GM21723 (cell line): ENCODE results near the gene SPRR2F.
"Not testable (repeated sequence)": the region's sequence is repeated elsewhere in the genome, so short reads cannot be mapped to it uniquely, and the experiment has no call there.

Experiments
- ATAC-seq: cut with Tn5 transposase; IDR thresholded peaks from one replicate; pipeline ENCODE4 v1.9.1; 2021; ENCODE audit warnings: mild to moderate bottlenecking, moderate library complexity; ENCODE audit not compliant: unreplicated experiment

The SPRR2F gene, protein sequence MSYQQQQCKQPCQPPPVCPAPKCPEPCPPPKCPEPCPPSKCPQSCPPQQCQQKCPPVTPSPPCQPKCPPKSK

GRCh38 chr1:153113416-153113815, at the start of gene SPRR2F:
TSS of gene SPRR2F (minus strand) at chr1:153113516. CDS start at chr1:153112733, 783 bp downstream.
- no peak for ATAC-seq

DNA sequence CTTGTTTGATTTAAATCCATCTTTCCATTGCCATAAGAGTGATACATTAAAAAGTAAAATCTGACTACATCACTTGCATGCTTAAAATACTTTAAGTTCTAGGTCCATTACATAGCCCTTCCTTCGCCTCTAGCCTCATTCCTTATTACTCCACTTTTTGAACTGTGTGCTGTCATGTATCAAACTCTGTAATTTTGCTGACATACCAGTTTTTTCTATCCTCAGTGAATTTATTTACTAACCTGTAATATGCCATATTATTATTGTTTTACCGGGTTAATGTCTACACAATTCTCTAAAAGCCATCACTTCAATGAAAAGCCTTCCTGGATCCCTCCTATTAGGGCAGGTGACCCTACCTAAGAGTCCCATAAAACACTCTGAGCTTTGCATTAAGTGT, 42.2 kb upstream of the SPRR2F start:
- no peak for ATAC-seq

GRCh38 chr1:153152481-153152880, 39.2 kb upstream of the SPRR2F start:
- no peak for ATAC-seq

DNA sequence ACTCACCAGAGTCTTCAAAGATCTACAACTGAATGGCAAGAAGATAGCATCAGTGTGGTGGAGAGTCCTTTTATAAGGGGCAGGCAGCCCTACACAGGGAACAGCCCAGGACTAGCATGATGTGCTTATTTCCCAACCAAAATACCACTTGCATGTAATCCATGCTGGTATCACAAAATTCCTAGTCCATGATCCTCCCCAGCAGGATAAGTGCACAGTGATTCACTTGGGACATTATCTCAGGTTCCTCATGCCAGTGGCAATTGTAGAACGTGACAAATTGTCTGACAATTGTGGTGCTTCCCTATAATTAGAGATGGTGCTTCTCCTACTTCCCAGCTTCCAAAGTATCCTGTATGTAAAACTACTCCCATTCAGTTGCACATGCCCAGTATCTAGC, 37.5 kb upstream of the SPRR2F start, which contains the start of gene SPRR2G:
SPRR2G (minus strand) TSS at position 45 of the 400 bp plus-strand sequence. CDS start 780 bp downstream, outside the sequence.
- ATAC-seq = no peak

GRCh38 chr1:153141377-153141776, 28.1 kb upstream of the SPRR2F start:
- ATAC-seq = no peak

DNA sequence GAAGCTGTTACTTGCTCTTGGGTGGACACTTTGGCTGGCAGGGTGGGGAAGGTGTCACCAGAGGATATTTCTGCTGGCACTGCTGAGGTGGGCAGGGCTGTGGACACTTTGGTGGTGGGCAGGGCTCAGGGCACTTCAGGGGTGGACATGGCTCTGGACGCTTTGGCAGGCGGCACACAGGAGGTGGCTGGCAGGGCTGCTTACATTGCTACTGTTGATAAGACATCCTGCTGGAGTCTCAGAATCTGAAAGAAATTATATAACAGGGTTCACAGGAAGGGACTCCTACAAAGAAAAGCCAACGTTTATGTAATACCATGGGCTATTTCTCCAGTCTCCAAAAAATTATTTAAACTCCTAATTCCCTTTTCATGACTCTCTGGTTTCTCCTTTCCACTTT, 27.2 kb upstream of the SPRR2F start:
- no peak for ATAC-seq

DNA sequence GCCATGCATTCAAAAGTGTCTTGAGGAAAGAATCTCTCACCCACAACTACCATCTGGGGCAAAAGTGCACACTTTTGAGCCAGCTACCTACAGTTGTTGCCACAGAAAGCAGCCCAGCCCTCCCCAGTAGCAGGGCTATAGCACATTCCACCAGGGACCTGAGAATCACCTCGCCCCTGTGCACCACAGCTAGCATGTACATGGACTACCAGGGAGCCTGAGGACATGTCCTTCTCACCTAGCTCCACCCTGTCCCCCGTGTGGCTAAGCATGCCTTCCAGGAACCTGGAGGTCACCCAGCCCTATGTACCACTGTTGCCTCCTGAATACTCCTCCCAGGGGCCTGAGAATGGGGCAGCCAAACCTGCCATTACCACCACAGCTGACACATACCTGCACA, 20.4 kb upstream of the SPRR2F start:
- no peak for ATAC-seq

DNA sequence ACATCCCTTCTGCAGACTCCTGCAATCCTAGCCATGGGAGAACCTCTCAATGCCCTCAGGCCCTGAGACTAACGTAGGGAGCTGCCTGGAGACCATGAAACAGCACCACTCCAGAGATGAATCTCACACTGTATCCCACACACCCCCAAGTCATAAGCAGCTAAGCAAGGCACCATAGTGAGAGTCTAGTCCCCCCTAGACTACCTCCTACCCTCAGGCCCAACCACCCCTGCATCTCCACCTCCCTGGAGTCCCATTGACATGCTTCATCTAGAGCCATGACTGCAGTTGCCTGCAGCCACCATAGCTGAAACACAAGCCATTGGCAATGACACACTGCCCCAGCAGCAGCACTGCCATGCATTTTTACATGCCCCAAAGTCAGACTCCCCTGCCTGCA, 20.0 kb upstream of the SPRR2F start:
- no peak for ATAC-seq

GRCh38 chr1:153128688-153129087, 15.4 kb upstream of the SPRR2F start:
- ATAC-seq = not testable (repeated sequence)

DNA sequence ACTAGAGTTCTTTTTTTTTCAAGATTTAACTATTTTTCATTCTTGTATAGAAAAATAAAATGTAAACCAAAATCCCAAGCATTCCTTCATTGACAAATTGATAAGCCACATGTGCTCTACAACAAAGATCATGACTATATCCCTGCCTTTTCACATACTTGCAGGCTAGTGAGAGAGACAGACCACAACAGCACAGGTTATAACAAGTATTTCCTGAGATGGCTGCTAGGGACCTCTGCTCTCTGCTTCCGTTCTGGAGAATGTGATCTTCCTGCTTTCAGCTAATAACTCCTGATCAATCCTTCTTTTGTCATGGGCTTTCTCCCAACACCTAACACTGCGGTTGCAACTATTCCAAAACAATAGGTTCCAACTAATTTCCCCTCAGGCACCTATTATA, 14.0 kb upstream of the SPRR2F start:
- no peak for ATAC-seq

- ATAC-seq = no peak
Observed at GRCh38 chr1:153125536-153125935, 12.2 kb upstream of the SPRR2F start.

DNA sequence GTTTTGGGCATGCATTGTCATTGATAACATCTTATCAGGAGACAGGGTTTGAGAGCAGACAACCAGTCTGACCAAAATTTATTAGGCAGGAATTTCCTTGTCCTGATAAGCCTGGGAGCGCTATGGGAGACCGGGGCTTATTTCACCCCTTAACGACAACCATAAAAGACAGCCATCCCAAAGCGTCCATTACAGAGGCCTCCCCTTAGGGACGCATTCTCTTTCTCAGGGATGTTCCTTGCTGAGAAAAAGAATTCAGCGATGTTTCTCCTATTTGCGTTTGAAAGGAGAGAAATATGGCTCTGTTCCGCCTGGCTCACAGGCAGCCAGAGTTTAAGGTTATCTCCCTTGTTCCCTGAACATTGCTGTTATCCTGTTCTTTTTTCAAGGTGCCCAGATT, 10.5 kb upstream of the SPRR2F start:
- ATAC-seq = not testable (repeated sequence)

- no peak for ATAC-seq
Observed at GRCh38 chr1:153122831-153123421, 9.6 kb upstream of the SPRR2F start.

DNA sequence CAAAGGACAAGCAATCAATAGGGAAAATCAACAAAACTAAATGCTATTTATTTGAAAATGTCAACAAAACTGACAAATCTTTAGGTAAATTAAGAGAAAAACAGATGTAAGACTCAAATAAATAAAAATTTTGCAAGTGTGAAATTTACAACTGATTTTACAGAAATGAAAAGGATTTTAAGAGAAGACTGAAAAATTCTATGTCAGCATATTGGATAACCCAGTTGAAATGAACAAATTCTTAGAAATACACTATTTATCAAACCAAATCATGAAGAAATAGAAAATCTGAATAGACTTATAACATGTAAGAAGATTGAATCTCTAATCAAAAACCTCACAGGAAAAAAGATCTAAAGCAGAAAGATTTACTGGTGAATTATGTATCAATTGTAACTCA, 7.6 kb upstream of the SPRR2F start:
- ATAC-seq = no peak

DNA sequence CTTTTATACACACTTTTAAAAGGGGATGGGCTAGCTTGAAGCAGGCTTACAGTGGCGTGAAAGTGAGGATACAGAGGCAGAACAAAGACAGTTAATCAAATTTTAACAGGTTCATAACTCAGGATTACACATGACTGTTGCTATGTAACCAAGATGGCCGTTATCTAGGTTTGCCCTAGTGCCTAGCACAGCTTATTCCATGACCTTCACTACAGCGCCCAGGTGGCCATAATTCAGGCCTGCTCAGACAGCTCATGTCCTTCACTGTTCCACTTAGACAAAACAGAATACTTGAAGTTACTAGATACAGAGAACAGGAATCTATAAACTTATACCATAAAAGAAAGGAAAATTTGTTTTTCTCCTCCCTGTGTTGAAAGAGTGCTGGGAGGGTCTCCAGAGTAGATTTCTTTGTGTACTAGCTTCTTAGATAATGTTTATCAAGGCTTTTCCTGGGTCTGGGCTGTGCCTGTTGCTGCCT, 6.2 kb upstream of the SPRR2F start:
- no peak for ATAC-seq

DNA sequence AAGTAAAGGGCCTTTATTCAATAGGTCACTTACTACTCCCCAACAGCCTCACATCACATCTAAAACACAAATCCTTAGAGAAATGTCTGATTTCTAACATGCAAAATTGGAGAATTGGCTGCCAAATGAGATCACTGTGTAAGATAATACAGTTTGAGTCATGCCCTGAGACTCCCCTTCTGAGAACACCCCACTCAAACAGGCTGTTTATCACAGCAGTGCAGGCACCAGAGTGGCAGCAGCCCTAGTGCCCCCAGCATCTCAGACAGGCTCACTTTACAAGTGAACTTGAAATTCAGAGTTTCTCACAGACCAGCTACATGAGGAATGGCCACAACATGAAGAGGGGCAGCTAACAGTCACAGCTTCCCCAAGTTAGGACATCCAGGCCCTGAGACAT, 1.9 kb upstream of the SPRR2F start:
- ATAC-seq = not testable (repeated sequence)

- not testable (repeated sequence) for ATAC-seq
Observed at GRCh38 chr1:153112454-153112853, 862 bp downstream of the SPRR2F start.

DNA sequence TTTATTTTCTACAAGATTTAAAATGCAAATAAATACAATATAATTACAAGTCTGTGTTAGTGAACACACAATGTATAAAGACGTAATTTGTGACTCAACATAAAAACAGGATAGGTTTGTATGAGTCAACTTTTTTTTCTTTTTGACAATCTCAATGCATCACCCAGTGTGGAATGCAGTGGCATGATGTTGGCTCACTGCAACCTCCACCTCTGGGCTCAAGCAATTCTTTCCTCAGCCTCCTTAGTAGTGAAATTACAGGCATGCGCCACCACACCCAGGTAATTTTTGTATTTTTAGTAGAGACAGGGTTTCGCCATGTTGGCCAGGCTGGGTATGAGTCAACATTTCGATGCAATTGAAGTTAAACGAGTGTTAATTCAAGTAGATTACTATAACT, 13.1 kb downstream of the SPRR2F start:
- no peak for ATAC-seq

DNA sequence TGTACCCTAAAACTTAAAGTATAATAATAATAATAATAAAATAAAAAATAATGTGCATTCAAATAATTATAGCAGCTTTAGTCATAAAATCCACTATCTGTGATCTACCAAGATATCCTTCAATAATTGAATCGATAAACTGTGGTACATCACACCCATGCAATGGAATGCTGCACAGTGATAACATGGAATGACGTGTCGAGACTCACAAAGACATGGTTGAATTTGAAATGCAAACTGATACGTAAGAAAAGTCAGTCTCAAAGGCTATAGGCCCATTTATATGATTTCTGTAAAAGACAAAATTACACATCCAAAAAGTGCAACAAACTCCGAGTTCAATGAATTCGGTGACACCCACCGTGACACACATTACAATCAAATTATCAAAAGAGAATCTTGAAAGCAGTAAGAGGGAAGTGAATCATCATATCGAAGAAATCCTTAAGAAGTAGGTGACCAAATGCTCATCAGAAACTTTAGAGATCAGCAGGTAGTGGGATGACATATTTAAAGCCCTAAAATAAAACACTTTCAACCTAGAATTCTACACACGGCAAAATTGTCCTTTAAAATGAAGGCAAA, 13.8 kb downstream of the SPRR2F start:
- no peak for ATAC-seq

GRCh38 chr1:153095764-153096163, 17.6 kb downstream of the SPRR2F start:
- ATAC-seq = no peak

GRCh38 chr1:153094426-153094825, 18.9 kb downstream of the SPRR2F start, which contains the start of gene SPRR2E:
TSS of gene SPRR2E (minus strand) at chr1:153094526. CDS start at chr1:153093751, 775 bp downstream.
- no peak for ATAC-seq

- ATAC-seq = no peak
Observed at GRCh38 chr1:153087652-153088051, 25.7 kb downstream of the SPRR2F start.
